HepG2 (cell line): Measurements from ENCODE around the gene KDELR3. TPM values are rescaled to one million over a fixed set of nuclear protein-coding genes. Genes with fewer than 3 reads are reported as not detected.

Source experiments
- CBFB ChIP-seq: sonication (generic); formaldehyde crosslinking; IDR thresholded peaks from 2 replicates; pipeline ENCODE4 v1.4.0; 2020; ENCODE audit warnings: missing genetic modification reagents
- CHCHD3 ChIP-seq: sonication (generic); formaldehyde crosslinking; IDR thresholded peaks from 2 replicates; pipeline ENCODE4 v1.8.0; 2022; ENCODE audit warnings: mild to moderate bottlenecking, missing genetic modification reagents, moderate library complexity
- EP300 ChIP-seq, 3 experiments: sonication (generic) in 1 of 3; formaldehyde crosslinking in 1 of 3; IDR thresholded peaks; 2 replicates each; pipeline versions ENCODE4 v1.5.1 to v1.6.1; 2011 to 2020; ENCODE audit warnings: low read depth in 2 of 3, low read length in 2 of 3, borderline replicate concordance in 1 of 3, improper control_type of control experiment in 1 of 3, mild to moderate bottlenecking in 1 of 3, missing genetic modification reagents in 1 of 3, moderate library complexity in 1 of 3
- HNRNPL ChIP-seq: fragments of 200-400 bp; formaldehyde crosslinking; IDR thresholded peaks from 2 replicates; pipeline ENCODE4 v1.6.1; 2017; ENCODE audit warnings: mild to moderate bottlenecking, low read depth, low read length
- JUN ChIP-seq: sonication (generic); formaldehyde crosslinking; IDR thresholded peaks from 2 replicates; pipeline ENCODE4 v1.4.0; 2020; ENCODE audit warnings: mild to moderate bottlenecking, missing genetic modification reagents
- KAT2B ChIP-seq: fragments of 150-350 bp; IDR thresholded peaks from 2 replicates; pipeline ENCODE4 v1.6.1; 2014; ENCODE audit warnings: low read depth, low read length, borderline replicate concordance
- MXD3 ChIP-seq: IDR thresholded peaks from 2 replicates; pipeline ENCODE4 v1.6.1; 2016; ENCODE audit warnings: mild to moderate bottlenecking, missing biosample characterization, missing genetic modification reagents
- NFYC ChIP-seq: IDR thresholded peaks from 2 replicates; pipeline ENCODE4 v1.6.1; 2016; ENCODE audit warnings: missing genetic modification reagents, missing compliant biosample characterization
- NR0B2 ChIP-seq: sonication (generic); formaldehyde crosslinking; IDR thresholded peaks from 2 replicates; pipeline ENCODE4 v1.4.0; 2020; ENCODE audit warnings: mild to moderate bottlenecking, missing genetic modification reagents
- PBX2 ChIP-seq: IDR thresholded peaks from 2 replicates; pipeline ENCODE4 v1.6.1; 2016; ENCODE audit warnings: control low read depth
- POGK ChIP-seq: sonication (generic); formaldehyde crosslinking; conservative IDR thresholded peaks from 2 replicates; pipeline ENCODE4 v1.8.0; 2022; ENCODE audit warnings: mild to moderate bottlenecking, moderate library complexity, missing genetic modification reagents
- RFX5 ChIP-seq: IDR thresholded peaks from 2 replicates; pipeline ENCODE4 v1.6.1; 2011; ENCODE audit warnings: low read depth, low read length, improper control_type of control experiment
- SNAI1 ChIP-seq: sonication (generic); formaldehyde crosslinking; IDR thresholded peaks from 2 replicates; pipeline ENCODE4 v1.5.0; 2020; ENCODE audit warnings: mild to moderate bottlenecking, missing genetic modification reagents, borderline replicate concordance
- TEAD3 ChIP-seq: optimal IDR thresholded peaks from 2 replicates; pipeline ENCODE3; 2016; ENCODE audit warnings: borderline replicate concordance
- YEATS4 ChIP-seq: sonication (generic); formaldehyde crosslinking; IDR thresholded peaks from 2 replicates; pipeline ENCODE4 v1.4.0; 2020; ENCODE audit warnings: missing genetic modification reagents, borderline replicate concordance
- ZBTB34 ChIP-seq: sonication (generic); formaldehyde crosslinking; IDR thresholded peaks from 2 replicates; pipeline ENCODE4 v1.8.0; 2022; ENCODE audit warnings: mild to moderate bottlenecking, missing genetic modification reagents
- ZC3H13 ChIP-seq: sonication (generic); formaldehyde crosslinking; IDR thresholded peaks from 2 replicates; pipeline ENCODE4 v1.8.1; 2023; ENCODE audit warnings: mild to moderate bottlenecking, missing genetic modification reagents, moderate library complexity
- ZNF160 ChIP-seq: sonication (generic); formaldehyde crosslinking; IDR thresholded peaks from 2 replicates; pipeline ENCODE4 v1.8.0; 2022; ENCODE audit warnings: mild to moderate bottlenecking, inconsistent platforms, missing genetic modification reagents
- ZNF550 ChIP-seq: sonication (generic); formaldehyde crosslinking; IDR thresholded peaks from 2 replicates; pipeline ENCODE4 v1.4.0; 2020; ENCODE audit warnings: mild to moderate bottlenecking, missing genetic modification reagents, borderline replicate concordance
- ZNF619 ChIP-seq: sonication (generic); formaldehyde crosslinking; IDR thresholded peaks from 2 replicates; pipeline ENCODE4 v1.4.0; 2020; ENCODE audit warnings: mild to moderate bottlenecking, missing genetic modification reagents
- ZNF7 ChIP-seq: IDR thresholded peaks from 2 replicates; pipeline ENCODE4 v1.6.1; 2016; ENCODE audit warnings: missing biosample characterization, missing genetic modification reagents
- ZNF704 ChIP-seq: sonication (generic); formaldehyde crosslinking; IDR thresholded peaks from 2 replicates; pipeline ENCODE4 v1.8.1; 2023; ENCODE audit warnings: mild to moderate bottlenecking, inconsistent platforms, moderate library complexity, missing genetic modification reagents, borderline replicate concordance
- ZNF776 ChIP-seq: sonication (generic); formaldehyde crosslinking; IDR thresholded peaks from 2 replicates; pipeline ENCODE4 v1.4.0; 2020; ENCODE audit warnings: mild to moderate bottlenecking, missing genetic modification reagents
- ZSCAN25 ChIP-seq: sonication (generic); formaldehyde crosslinking; IDR thresholded peaks from 2 replicates; pipeline ENCODE4 v1.8.0; 2022; ENCODE audit warnings: mild to moderate bottlenecking, missing genetic modification reagents
- polyA plus RNA-seq, 8 experiments: library from polyadenylated mRNA; depleted of rRNA in 3 of 8; stranded (reverse) in 7 of 8; unstranded in 1 of 8; fragments of >200 nt; fragmentation: Illumina TruSeq in 4 of 8; extraction: Trizol in 4 of 8; gene quantifications; 2 replicates each; pipeline versions ENCODE4 v1.2.1 to v1.2.3, GENCODE V29; 2011 to 2016; ENCODE audit warnings: low read depth in 4 of 8, missing spikeins in 1 of 8, mixed read lengths in 1 of 8; ENCODE audit not compliant: insufficient read depth in 1 of 8
- total RNA-seq, 5 experiments: library from RNA; depleted of rRNA; stranded (reverse); fragments of >200 nt; fragmentation: Illumina TruSeq; extraction: Trizol; gene quantifications; 2 replicates each; pipeline ENCODE4 v1.2.3, GENCODE V29; 2016; ENCODE audit warnings: low read depth in 1 of 5

KDELR3 gene
- total and polyA plus RNA-seq, 2 of the 13 experiments (the other 11 are each of a cell fraction or from before 2014, with no cell fraction given), result 24.2 to 65.7 TPM

GRCh38 chr22:38467438-38467903, 425 bp upstream of the KDELR3 start (continued):
- TF ChIP-seq MXD3 (CRISPR knock-in tag) (no peak), ZNF704 (CRISPR knock-in tag) (0 out of 2 replicates have a peak, but pooled peaks have one; percentile 53), YEATS4 (CRISPR knock-in tag) (no peak), ZNF7 (CRISPR knock-in tag) (no peak), KAT2B (no peak), SNAI1 (CRISPR knock-in tag) (no peak), CHCHD3 (peak; percentile 55; the same call in 1 of the 2 replicates), ZNF160 (CRISPR knock-in tag) (peak; percentile 59; the same call in 1 of the 2 replicates), RFX5 (no peak), HNRNPL (0 out of 2 replicates have a peak, but pooled peaks have one; percentile 23), EP300 (IDR thresholded peaks at IDR 0.05; ENCODE audit: low read depth in 2 of 2, low read length in 2 of 2) (no peak), EP300 (CRISPR knock-in tag; IDR thresholded peaks at IDR 0.05; ENCODE audit: borderline replicate concordance) (0 out of 2 replicates have a peak, but pooled peaks have one; percentile 18), ZNF619 (no peak), ZSCAN25 (CRISPR knock-in tag) (peak; percentile 13; the same call in 1 of the 2 replicates), TEAD3 (CRISPR knock-in tag) (peak; percentile 33), ZC3H13 (0 out of 2 replicates have a peak, but pooled peaks have one; percentile 61), POGK (CRISPR knock-in tag) (peak; percentile 22; the same call in 1 of the 2 replicates), CBFB (0 out of 2 replicates have a peak, but pooled peaks have one; percentile 7), JUN (CRISPR knock-in tag) (0 out of 2 replicates have a peak, but pooled peaks have one; percentile 28), ZNF550 (CRISPR knock-in tag) (no peak), ZBTB34 (CRISPR knock-in tag) (no peak), NFYC (0 out of 2 replicates have a peak, but pooled peaks have one; percentile 5), ZNF776 (CRISPR knock-in tag) (0 out of 2 replicates have a peak, but pooled peaks have one; percentile 17), NR0B2 (peak; percentile 4; the same call in 1 of the 2 replicates), PBX2 (no peak)
